ENCODE results near the gene STX19. TPM values are rescaled to one million over a fixed set of nuclear protein-coding genes. Genes with fewer than 3 reads are reported as not detected.

Gene STX19
- total RNA-seq, 2 experiments from 2014 or later, result not detected

DNA sequence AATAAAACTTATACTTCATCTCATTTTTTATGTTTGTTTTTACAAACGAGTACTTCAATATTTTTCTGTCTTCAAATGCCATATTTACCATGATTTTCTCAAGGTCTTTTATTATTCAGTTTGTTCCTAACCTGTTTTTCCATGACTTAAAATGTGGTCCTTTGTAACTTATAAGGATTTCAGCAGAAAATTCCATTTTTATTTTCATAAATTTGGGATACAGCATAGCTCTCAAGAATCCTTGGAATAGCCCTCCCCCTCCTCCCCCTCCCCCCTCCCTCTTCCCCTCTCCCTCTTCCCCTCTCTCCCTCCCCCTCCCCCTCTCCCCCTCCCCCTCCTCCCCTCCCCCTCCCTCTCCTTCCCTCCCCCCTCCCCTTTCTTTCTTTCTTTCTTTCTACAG, 14.9 kb upstream of the STX19 start:
- Histone ChIP-seq H3K4me1 (ENCODE audit: insufficient read depth, low read length) (no peaks in the 10 kb centered on the region), H3K27me3 (ENCODE audit: control insufficient read depth in 1 of 2, insufficient read depth in 2 of 2, low read length in 2 of 2) (no peaks in the 10 kb centered on the region), H3K9me3 (ENCODE audit: control insufficient read depth in 1 of 2, insufficient read depth in 1 of 2, low read length in 2 of 2) (peaks cover 0 to 10% of the 10 kb centered on the region in 2 experiments), H3K36me3 (ENCODE audit: insufficient read depth, low read length) (no peaks in the 10 kb centered on the region), H3K27ac (ENCODE audit: low read depth in 1 of 2, low read length in 2 of 2) (no peak overlapping the region), H3K4me3 (ENCODE audit: low read length) (no peak overlapping the region)
- Mint-ChIP-seq H3K9me3 (no peaks in the 10 kb centered on the region), H3K4me3 (no peak overlapping the region), H3K27me3 (no peaks in the 10 kb centered on the region), H3K27ac (peak overlapping the region; percentile 66), H3K4me1 (ENCODE audit: low read depth) (no peaks in the 10 kb centered on the region), H3K36me3 (ENCODE audit: low read depth) (peaks cover 26% of the 10 kb centered on the region)
- POLR2A ChIA-PET, result no interaction called here
- TF ChIP-seq, protein P1, sequence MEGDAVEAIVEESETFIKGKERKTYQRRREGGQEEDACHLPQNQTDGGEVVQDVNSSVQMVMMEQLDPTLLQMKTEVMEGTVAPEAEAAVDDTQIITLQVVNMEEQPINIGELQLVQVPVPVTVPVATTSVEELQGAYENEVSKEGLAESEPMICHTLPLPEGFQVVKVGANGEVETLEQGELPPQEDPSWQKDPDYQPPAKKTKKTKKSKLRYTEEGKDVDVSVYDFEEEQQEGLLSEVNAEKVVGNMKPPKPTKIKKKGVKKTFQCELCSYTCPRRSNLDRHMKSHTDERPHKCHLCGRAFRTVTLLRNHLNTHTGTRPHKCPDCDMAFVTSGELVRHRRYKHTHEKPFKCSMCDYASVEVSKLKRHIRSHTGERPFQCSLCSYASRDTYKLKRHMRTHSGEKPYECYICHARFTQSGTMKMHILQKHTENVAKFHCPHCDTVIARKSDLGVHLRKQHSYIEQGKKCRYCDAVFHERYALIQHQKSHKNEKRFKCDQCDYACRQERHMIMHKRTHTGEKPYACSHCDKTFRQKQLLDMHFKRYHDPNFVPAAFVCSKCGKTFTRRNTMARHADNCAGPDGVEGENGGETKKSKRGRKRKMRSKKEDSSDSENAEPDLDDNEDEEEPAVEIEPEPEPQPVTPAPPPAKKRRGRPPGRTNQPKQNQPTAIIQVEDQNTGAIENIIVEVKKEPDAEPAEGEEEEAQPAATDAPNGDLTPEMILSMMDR (IDR thresholded peaks at IDR 0.05), result no peak
- CTCF ChIA-PET, result no interaction called here
- DNase-seq (no peak), ATAC-seq (ENCODE audit: poor library complexity) (no peak)
- intact Hi-C loops (cut with DNase I, micrococcal nuclease), result no loop called here

DNA sequence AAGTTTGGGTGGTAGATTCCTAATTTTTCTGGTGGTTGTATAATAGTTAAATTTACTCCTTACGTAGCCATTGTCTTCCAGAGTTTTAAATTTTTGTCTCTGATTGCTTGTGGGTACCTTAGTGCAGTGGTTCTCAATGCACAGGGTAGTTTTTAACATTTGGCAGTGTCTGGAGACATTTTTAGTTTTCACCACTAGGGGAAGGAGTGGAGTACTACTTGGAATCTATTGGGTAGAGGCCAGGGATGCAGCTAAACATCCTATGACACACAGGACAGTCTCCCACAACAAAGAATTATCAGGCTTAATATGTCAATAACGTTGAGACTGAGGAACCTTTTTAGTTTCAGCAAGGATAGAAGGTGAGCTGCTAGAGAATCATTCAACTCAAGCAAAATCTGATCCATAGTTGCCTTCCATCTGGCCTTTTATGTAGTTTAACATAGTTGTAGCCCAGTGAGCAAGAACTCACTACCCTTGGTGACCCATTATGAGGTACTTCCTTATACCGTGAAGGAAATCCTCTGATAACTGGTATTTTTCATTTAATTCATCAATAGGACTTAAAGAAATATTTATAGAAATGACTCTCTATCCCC, 8.6 kb upstream of the STX19 start:
- Mint-ChIP-seq H3K36me3 (ENCODE audit: low read depth) (peaks cover 15% of the 10 kb centered on the region), H3K4me1 (ENCODE audit: low read depth) (no peaks in the 10 kb centered on the region), H3K27ac (no peak overlapping the region), H3K9me3 (no peaks in the 10 kb centered on the region), H3K27me3 (no peaks in the 10 kb centered on the region), H3K4me3 (no peak overlapping the region)
- H3K9me3 ChIP-seq (ENCODE audit: control insufficient read depth in 1 of 2, insufficient read depth in 1 of 2, low read length in 2 of 2), result no peaks in the 10 kb centered on the region
- intact Hi-C loops (cut with DNase I, micrococcal nuclease), result no loop called here
- no peaks in the 10 kb centered on the region for H3K4me1 ChIP-seq (ENCODE audit: insufficient read depth, low read length)
- no peaks in the 10 kb centered on the region for H3K27me3 ChIP-seq (ENCODE audit: control insufficient read depth in 1 of 2, insufficient read depth in 2 of 2, low read length in 2 of 2)
- TF ChIP-seq, protein P1 (IDR thresholded peaks at IDR 0.05), result peak; percentile 40
- no peak overlapping the region for H3K4me3 ChIP-seq (ENCODE audit: low read length)
- no peak overlapping the region for H3K27ac ChIP-seq (ENCODE audit: low read depth in 1 of 2, low read length in 2 of 2)
- DNase-seq (peak in 3 of 14 experiments; percentile 12 to 30 (median 29)), ATAC-seq (ENCODE audit: poor library complexity) (no peak)
- POLR2A ChIA-PET, result interaction anchor here (1.3 kb wide), 1 partner anchor 26 kb away, joined by 4 read pairs; the partner anchor contains the start of genes DHFR2 and NSUN3
- H3K36me3 ChIP-seq (ENCODE audit: insufficient read depth, low read length), result no peaks in the 10 kb centered on the region
- CTCF ChIA-PET, result interaction anchor here (0.9 to 1.6 kb wide), 2 partner anchors 13 to 36 kb away, joined by 3 to 4 read pairs; no protein-coding TSS in a partner anchor

- H3K9me3 Mint-ChIP-seq, result no peaks in the 10 kb centered on the region
- H3K4me3 Mint-ChIP-seq, result no peak overlapping the region
- intact Hi-C loops (cut with DNase I, micrococcal nuclease), result no loop called here
- no peaks in the 10 kb centered on the region for H3K27me3 ChIP-seq (ENCODE audit: control insufficient read depth in 1 of 2, insufficient read depth in 2 of 2, low read length in 2 of 2)
- no peaks in the 10 kb centered on the region for H3K36me3 ChIP-seq (ENCODE audit: insufficient read depth, low read length)
- no peaks in the 10 kb centered on the region for H3K36me3 Mint-ChIP-seq (ENCODE audit: low read depth)
- ChIA-PET POLR2A (no interaction called here), CTCF (no interaction called here)
- no peak for DNase-seq
- no peak for ATAC-seq (ENCODE audit: poor library complexity)
- H3K27ac Mint-ChIP-seq, result no peak overlapping the region
- no peak overlapping the region for H3K4me3 ChIP-seq (ENCODE audit: low read length)
- H3K4me1 Mint-ChIP-seq (ENCODE audit: low read depth), result no peaks in the 10 kb centered on the region
- no peaks in the 10 kb centered on the region for H3K4me1 ChIP-seq (ENCODE audit: insufficient read depth, low read length)
- H3K27ac ChIP-seq (ENCODE audit: low read depth in 1 of 2, low read length in 2 of 2), result no peak overlapping the region
- H3K9me3 ChIP-seq (ENCODE audit: control insufficient read depth in 1 of 2, insufficient read depth in 1 of 2, low read length in 2 of 2), result no peaks in the 10 kb centered on the region
- H3K27me3 Mint-ChIP-seq, result no peaks in the 10 kb centered on the region
- TF ChIP-seq, protein P1 (IDR thresholded peaks at IDR 0.05), result no peak
Measured at GRCh38 chr3:94026623-94027022, 1.8 kb downstream of the STX19 start.

Measured in CD4-positive, alpha-beta T cell (primary cell).